Loucy (cell line): ENCODE data around the gene ANO9.

ENCODE experiments used
- CTCF ChIP-seq: fragments of 200-600 bp; sonication (generic); conservative IDR thresholded peaks from 2 replicates; pipeline ENCODE4 v1.5.1; 2014; ENCODE audit warnings: mild to moderate bottlenecking, antibody characterized with exemption, low read length
- EZH2phosphoT487 ChIP-seq: fragments of 200-600 bp; IDR thresholded peaks from 2 replicates; pipeline ENCODE4 v1.6.1; 2018; ENCODE audit warnings: antibody characterized with exemption, mild to moderate bottlenecking, moderate library complexity, borderline replicate concordance

GRCh38 chr11:420054-420910, 21.5 kb downstream of the ANO9 start:
- TF ChIP-seq CTCF (no peak), EZH2phosphoT487 (no peak)
